Mesendoderm (in vitro differentiated cells): ENCODE measurements around the gene IFNL3. TPM values are rescaled to one million over a fixed set of nuclear protein-coding genes. Genes with fewer than 3 reads are reported as not detected.
"Not testable (repeated sequence)": the region's sequence is repeated elsewhere in the genome, so short reads cannot be mapped to it uniquely, and the experiment has no call there.

ENCODE experiments used
- DNase-seq: peaks from one replicate; pipeline ENCODE4 v3.0.0; 2013
- H2AK5ac ChIP-seq: 2 replicates; pipeline ENCODE4 v1.6.1; 2013; ENCODE audit warnings: low read length, inconsistent platforms
- H2BK120ac ChIP-seq: 2 replicates; pipeline ENCODE4 v1.6.1; 2013; ENCODE audit warnings: low read depth, mild to moderate bottlenecking, low read length, moderate library complexity, mixed read lengths
- H2BK15ac ChIP-seq: replicated peaks from 2 replicates; pipeline ENCODE4 v1.6.1; 2013; ENCODE audit warnings: low read depth, mild to moderate bottlenecking, moderate library complexity
- H2BK5ac ChIP-seq: 2 replicates; pipeline ENCODE4 v1.6.1; 2013; ENCODE audit warnings: low read length, inconsistent platforms
- H3K18ac ChIP-seq: 2 replicates; pipeline ENCODE4 v1.6.1; 2013; ENCODE audit warnings: mild to moderate bottlenecking, low read length, mixed read lengths
- H3K23ac ChIP-seq: one replicate; pipeline ENCODE4 v1.6.1; 2013; ENCODE audit warnings: low read length
- H3K27ac ChIP-seq: 2 replicates; pipeline ENCODE4 v1.5.1; 2013; ENCODE audit warnings: low read depth, mild to moderate bottlenecking, inconsistent platforms, low read length, moderate library complexity
- H3K27me3 ChIP-seq: 2 replicates; pipeline ENCODE4 v1.6.1; 2013; ENCODE audit warnings: low read length, control low read depth, mild to moderate bottlenecking, inconsistent platforms; ENCODE audit not compliant: insufficient read depth, poor library complexity
- H3K36me3 ChIP-seq: 2 replicates; pipeline ENCODE4 v1.6.1; 2013; ENCODE audit warnings: low read length, inconsistent platforms; ENCODE audit not compliant: control insufficient read depth, insufficient read depth
- H3K4ac ChIP-seq: one replicate; pipeline ENCODE4 v1.6.1; 2013; ENCODE audit warnings: low read depth, mild to moderate bottlenecking, low read length, moderate library complexity
- H3K4me1 ChIP-seq: 2 replicates; pipeline ENCODE4 v1.6.1; 2013; ENCODE audit warnings: low read depth, low read length, inconsistent platforms; ENCODE audit not compliant: control insufficient read depth
- H3K4me2 ChIP-seq: 2 replicates; pipeline ENCODE4 v1.6.1; 2013; ENCODE audit warnings: low read length
- H3K4me3 ChIP-seq: 2 replicates; pipeline ENCODE4 v1.5.1; 2013; ENCODE audit warnings: mild to moderate bottlenecking, low read length
- H3K56ac ChIP-seq: one replicate; pipeline ENCODE4 v1.6.1; 2013; ENCODE audit warnings: low read length
- H3K79me1 ChIP-seq: 2 replicates; pipeline ENCODE4 v1.6.1; 2013; ENCODE audit warnings: low read length, inconsistent platforms
- H3K79me2 ChIP-seq: 2 replicates; pipeline ENCODE4 v1.6.1; 2013; ENCODE audit warnings: mild to moderate bottlenecking, low read length; ENCODE audit not compliant: control insufficient read depth, insufficient read depth
- H3K9ac ChIP-seq: 2 replicates; pipeline ENCODE4 v1.6.1; 2013; ENCODE audit warnings: low read length, inconsistent platforms
- H4K5ac ChIP-seq: one replicate; pipeline ENCODE4 v1.6.1; 2013; ENCODE audit warnings: low read length
- H4K8ac ChIP-seq: one replicate; pipeline ENCODE4 v1.6.1; 2013; ENCODE audit warnings: low read depth, mild to moderate bottlenecking, control low read depth, low read length, moderate library complexity
- WGBS: extraction: QIAGEN DNeasy Blood & Tissue Kit; methylation state at CpG from one replicate; pipeline ENCODE4 v1.1.7; 2013; ENCODE audit warnings: low lambda C conversion rate, missing lambda C conversion rate; ENCODE audit not compliant: insufficient coverage; ENCODE audit errors: extremely low coverage; 5-methylcytosine and 5-hydroxymethylcytosine counted together
- polyA plus RNA-seq, 2 experiments: library from polyadenylated mRNA; stranded (reverse); fragments of 200-250 nt; gene quantifications; one replicate each; pipeline ENCODE4 v1.2.3, GENCODE V29; 2013

IFNL3 gene
- polyA plus RNA-seq (2013, experiment 1 of 2) = not detected
- not detected for polyA plus RNA-seq (2013, experiment 2 of 2)

DNA sequence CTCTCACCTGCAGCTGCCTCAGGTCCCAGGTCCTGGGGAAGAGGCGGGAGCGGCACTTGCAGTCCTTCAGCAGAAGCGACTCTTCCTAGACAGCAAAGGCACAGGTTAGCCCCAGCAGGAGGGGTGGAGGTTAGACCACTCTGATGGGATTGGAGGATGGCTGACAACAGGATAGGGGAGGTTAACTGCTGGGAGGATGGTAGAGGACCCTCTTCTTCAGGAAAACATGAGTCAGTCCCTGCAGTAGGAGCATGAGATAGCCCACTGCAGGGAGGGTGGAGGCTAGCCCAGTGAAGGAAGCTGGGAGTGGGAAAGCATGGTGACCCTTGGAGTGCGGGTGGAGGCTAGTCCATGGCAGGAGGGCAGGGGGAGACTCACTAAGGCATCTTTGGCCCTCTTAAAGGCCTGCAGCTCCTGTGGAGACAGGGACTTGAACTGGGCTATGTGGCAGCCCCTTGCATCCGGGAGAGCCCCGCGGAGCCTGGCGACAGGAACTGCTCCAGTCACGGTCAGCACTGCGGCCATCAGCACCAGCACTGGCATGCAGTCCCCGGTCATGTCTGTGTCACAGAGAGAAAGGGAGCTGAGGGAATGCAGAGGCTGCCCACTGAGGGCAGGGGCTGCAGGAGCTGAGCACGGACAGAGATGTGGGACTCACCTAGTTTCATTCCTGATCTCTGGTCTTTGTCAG lies at the start of gene IFNL3:
TSS of gene IFNL3 (minus strand) at position 597 of the 691 bp plus-strand sequence. CDS start at position 558, 39 bp downstream.
- H4K8ac ChIP-seq, H3K9ac ChIP-seq, H2BK5ac ChIP-seq, H3K36me3 ChIP-seq, H3K56ac ChIP-seq, H3K18ac ChIP-seq, H3K4me1 ChIP-seq, DNase-seq, H3K23ac ChIP-seq, H3K4me2 ChIP-seq, H3K79me1 ChIP-seq, H4K5ac ChIP-seq, H3K27ac ChIP-seq, H3K4ac ChIP-seq, H2BK15ac ChIP-seq, H3K4me3 ChIP-seq, H2AK5ac ChIP-seq, H3K79me2 ChIP-seq, H2BK120ac ChIP-seq: not testable (repeated sequence)
- H3K27me3 ChIP-seq = peaks cover 23% of the 10 kb centered on the region
- no CpG with 5 or more reads among the region's 12 CpGs for WGBS

DNA sequence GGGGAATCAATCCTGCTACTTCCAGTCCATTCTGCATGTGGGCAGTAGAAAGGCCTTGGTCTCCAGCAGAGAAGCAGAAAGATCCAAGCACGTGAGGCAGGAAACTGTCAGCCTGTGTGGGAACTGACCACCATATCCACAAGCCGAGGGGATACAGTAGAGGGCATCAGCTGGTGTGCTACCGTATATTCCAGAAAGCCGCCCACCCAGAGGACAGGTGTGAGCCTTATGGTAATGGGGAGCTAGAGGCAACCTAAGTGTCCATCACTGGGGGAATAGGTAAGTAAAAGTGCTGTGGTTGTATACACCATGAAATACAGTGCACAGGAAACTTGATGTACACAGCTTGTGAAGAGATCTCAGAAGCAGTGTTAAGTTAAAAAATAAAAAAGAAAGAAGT lies 48.6 kb upstream of the IFNL3 start:
- Histone ChIP-seq H3K23ac (no peak overlapping the region), H3K27ac (no peak overlapping the region), H3K79me1 (no peaks in the 10 kb centered on the region), H3K9ac (no peak overlapping the region), H3K4me1 (no peaks in the 10 kb centered on the region), H2BK5ac (no peak overlapping the region), H3K56ac (no peak overlapping the region), H4K5ac (no peak overlapping the region), H3K4ac (no peak overlapping the region), H2BK120ac (no peak overlapping the region), H3K36me3 (no peaks in the 10 kb centered on the region), H4K8ac (no peak overlapping the region), H2AK5ac (no peak overlapping the region), H3K4me2 (no peak overlapping the region), H3K18ac (no peak overlapping the region), H3K27me3 (no peaks in the 10 kb centered on the region), H2BK15ac (no peak overlapping the region), H3K4me3 (no peak overlapping the region), H3K79me2 (no peaks in the 10 kb centered on the region)
- DNase-seq = no peak
- no CpG with 5 or more reads among the region's 4 CpGs for WGBS

DNA sequence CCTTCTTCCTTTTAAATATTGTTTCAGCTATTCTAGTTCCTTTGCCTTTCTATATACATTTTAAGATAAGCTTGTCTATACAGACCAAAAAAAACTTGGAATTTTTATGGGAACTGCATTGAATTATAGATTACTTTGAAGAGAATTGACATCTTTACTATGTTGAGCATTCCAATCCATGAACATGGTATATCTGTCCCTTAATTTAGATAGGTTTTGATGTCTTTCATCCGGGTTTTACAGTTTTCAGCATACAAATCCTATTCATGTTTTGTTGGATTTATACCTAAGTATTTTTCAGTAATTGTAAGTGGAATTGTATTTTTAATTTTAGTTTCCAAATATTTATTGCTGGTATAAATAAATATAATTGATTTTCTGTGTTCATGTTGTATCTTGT lies 39.2 kb upstream of the IFNL3 start:
- Histone ChIP-seq H3K79me1 (no peaks in the 10 kb centered on the region), H2AK5ac (no peak overlapping the region), H3K4me2 (no peak overlapping the region), H3K4me1 (no peaks in the 10 kb centered on the region), H3K36me3 (no peaks in the 10 kb centered on the region), H3K27ac (no peak overlapping the region), H3K23ac (no peak overlapping the region), H3K79me2 (no peaks in the 10 kb centered on the region), H3K9ac (no peak overlapping the region), H3K18ac (no peak overlapping the region), H2BK15ac (no peak overlapping the region), H2BK120ac (no peak overlapping the region), H4K5ac (no peak overlapping the region), H3K4me3 (no peak overlapping the region), H3K4ac (no peak overlapping the region), H2BK5ac (no peak overlapping the region), H3K56ac (no peak overlapping the region), H3K27me3 (no peaks in the 10 kb centered on the region), H4K8ac (no peak overlapping the region)
- no peak for DNase-seq
- no CpG with 5 or more reads among the region's 1 CpG for WGBS

DNA sequence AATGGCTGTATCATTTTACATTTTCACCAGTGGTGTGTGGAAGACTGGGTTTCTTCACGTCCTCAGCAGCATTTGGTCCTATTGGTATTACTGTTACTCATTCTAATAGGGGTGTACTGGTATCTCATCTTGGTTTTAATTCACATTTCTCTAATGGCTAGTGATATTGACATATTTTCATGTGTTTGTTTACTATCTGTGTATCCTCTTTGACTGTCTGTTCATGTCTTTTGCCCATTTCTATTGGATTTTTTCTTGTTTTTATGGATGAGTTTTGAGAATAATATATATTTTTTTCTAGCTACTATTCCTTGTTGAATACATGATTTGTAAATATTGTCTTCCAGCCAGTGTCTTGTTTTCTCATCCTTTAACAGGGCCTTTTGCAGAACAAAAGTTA lies 37.2 kb upstream of the IFNL3 start:
- H3K23ac ChIP-seq = no peak overlapping the region
- WGBS = no CpG with 5 or more reads among the region's 1 CpG
- no peak overlapping the region for H3K4me3 ChIP-seq

GRCh38 chr19:39277598-39277997 lies 32.8 kb upstream of the IFNL3 start:
- H3K27ac ChIP-seq = no peak overlapping the region
- H4K5ac ChIP-seq = no peak overlapping the region
- H3K79me2 ChIP-seq = no peaks in the 10 kb centered on the region
- no peak for DNase-seq
- no peak overlapping the region for H4K8ac ChIP-seq
- H3K4me1 ChIP-seq = no peaks in the 10 kb centered on the region
- H3K79me1 ChIP-seq = no peaks in the 10 kb centered on the region
- no peak overlapping the region for H3K56ac ChIP-seq
- H2BK5ac ChIP-seq = no peak overlapping the region
- H3K23ac ChIP-seq = no peak overlapping the region
- no peak overlapping the region for H2AK5ac ChIP-seq
- no peaks in the 10 kb centered on the region for H3K27me3 ChIP-seq
- no peak overlapping the region for H3K4me3 ChIP-seq
- no peak overlapping the region for H2BK15ac ChIP-seq
- no CpG with 5 or more reads among the region's 7 CpGs for WGBS
- no peak overlapping the region for H3K18ac ChIP-seq
- H3K9ac ChIP-seq = no peak overlapping the region
- H3K4me2 ChIP-seq = no peak overlapping the region
- H3K36me3 ChIP-seq = no peaks in the 10 kb centered on the region
- no peak overlapping the region for H2BK120ac ChIP-seq
- no peak overlapping the region for H3K4ac ChIP-seq

More for the DNA sequence above, 37.2 kb upstream of the IFNL3 start:
- Histone ChIP-seq H2BK120ac (no peak overlapping the region), H2BK5ac (no peak overlapping the region), H2BK15ac (no peak overlapping the region), H3K79me1 (no peaks in the 10 kb centered on the region), H3K36me3 (no peaks in the 10 kb centered on the region), H3K27ac (no peak overlapping the region), H4K5ac (no peak overlapping the region), H3K18ac (no peak overlapping the region), H3K9ac (no peak overlapping the region), H3K79me2 (no peaks in the 10 kb centered on the region), H3K4me2 (no peak overlapping the region), H3K27me3 (no peaks in the 10 kb centered on the region), H3K4ac (no peak overlapping the region), H3K4me1 (no peaks in the 10 kb centered on the region), H3K56ac (no peak overlapping the region), H2AK5ac (no peak overlapping the region), H4K8ac (no peak overlapping the region)
- DNase-seq = no peak

DNA sequence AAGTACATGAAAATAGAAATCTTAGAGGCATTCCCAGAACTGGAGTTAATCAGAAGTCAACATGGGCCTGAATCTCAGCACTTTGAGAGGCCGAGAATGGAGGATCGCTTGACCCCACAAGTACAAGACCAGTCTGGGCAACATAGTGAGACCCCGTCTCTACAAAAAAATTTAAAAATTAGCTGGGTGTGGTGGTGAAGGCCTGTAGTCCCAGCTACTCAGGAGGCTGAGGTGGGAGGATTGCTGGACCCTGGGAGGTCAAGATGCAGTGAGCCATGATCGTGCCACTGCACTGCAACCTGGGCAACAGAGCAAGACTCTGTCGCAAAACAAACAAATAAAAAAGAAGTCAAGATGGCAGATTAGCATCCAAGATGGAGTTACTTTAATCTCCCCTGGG lies 31.9 kb upstream of the IFNL3 start:
- Histone ChIP-seq H3K4me2 (no peak overlapping the region), H2BK15ac (no peak overlapping the region), H3K4me3 (no peak overlapping the region), H3K23ac (no peak overlapping the region), H3K4ac (no peak overlapping the region), H3K4me1 (no peaks in the 10 kb centered on the region), H3K36me3 (no peaks in the 10 kb centered on the region), H3K18ac (no peak overlapping the region), H3K27ac (no peak overlapping the region), H3K56ac (no peak overlapping the region), H4K8ac (no peak overlapping the region), H4K5ac (no peak overlapping the region), H2AK5ac (no peak overlapping the region), H3K79me1 (no peaks in the 10 kb centered on the region), H2BK5ac (no peak overlapping the region), H3K9ac (no peak overlapping the region), H2BK120ac (no peak overlapping the region), H3K79me2 (no peaks in the 10 kb centered on the region), H3K27me3 (no peaks in the 10 kb centered on the region)
- no CpG with 5 or more reads among the region's 5 CpGs for WGBS
- DNase-seq = no peak
